NCI-H2107 (cell line): ENCODE results near the gene OAF.
"Not testable (repeated sequence)": the region's sequence is repeated elsewhere in the genome, so short reads cannot be mapped to it uniquely, and the experiment has no call there.

Experiments used
- DNase-seq: peaks from one replicate; lab custom pipeline; 2025; lab: John Stamatoyannopoulos, UW

OAF gene

GRCh38 chr11:120210626-120211521 lies at the start of gene OAF:
Gene OAF (plus strand): TSS chr11:120211032. CDS start chr11:120211280, 248 bp downstream.
- DNase-seq: peak; percentile 16

GRCh38 chr11:120167659-120168058 lies 43.2 kb upstream of the OAF start:
- DNase-seq: no peak

DNA sequence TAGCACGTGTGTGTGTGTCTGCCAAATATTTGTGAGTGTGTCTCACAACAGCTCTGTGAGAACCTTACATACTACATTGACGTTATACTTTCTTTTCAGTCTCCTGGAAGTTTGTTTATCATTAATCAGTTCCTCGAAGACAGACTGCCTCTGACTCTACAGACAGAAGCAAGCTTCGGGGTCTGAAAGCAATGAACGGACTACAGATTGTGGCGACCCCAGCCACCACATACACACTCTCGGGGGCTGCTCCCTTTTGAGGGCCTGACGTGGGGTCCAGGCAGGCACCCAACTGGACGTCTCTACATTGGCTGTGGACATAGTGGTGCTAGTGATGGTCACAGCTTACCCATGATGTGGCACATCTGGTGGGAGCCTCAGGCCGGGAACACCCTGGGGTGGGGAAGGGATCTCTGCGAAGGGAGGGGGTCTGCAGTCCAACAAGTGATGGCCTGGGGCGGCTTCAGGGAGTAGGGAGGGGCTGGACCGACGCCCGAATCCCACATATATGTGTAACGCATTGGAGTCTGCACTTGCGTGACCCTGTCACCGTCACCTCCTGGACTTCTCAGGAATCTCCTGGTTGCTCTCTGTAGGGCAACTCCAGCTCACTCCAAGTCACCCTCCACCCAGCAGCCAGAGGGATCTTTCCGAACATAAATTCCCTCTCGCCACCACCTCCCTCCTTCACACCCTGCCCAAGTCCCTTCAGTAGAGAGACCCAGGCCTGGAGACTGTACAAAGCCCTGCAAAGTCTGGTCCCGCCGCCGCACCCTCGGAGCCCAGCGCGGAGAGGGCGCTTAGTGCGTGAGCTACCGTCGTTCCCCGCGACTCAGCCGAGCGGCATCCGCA lies 42.5 kb upstream of the OAF start:
- no peak for DNase-seq

DNA sequence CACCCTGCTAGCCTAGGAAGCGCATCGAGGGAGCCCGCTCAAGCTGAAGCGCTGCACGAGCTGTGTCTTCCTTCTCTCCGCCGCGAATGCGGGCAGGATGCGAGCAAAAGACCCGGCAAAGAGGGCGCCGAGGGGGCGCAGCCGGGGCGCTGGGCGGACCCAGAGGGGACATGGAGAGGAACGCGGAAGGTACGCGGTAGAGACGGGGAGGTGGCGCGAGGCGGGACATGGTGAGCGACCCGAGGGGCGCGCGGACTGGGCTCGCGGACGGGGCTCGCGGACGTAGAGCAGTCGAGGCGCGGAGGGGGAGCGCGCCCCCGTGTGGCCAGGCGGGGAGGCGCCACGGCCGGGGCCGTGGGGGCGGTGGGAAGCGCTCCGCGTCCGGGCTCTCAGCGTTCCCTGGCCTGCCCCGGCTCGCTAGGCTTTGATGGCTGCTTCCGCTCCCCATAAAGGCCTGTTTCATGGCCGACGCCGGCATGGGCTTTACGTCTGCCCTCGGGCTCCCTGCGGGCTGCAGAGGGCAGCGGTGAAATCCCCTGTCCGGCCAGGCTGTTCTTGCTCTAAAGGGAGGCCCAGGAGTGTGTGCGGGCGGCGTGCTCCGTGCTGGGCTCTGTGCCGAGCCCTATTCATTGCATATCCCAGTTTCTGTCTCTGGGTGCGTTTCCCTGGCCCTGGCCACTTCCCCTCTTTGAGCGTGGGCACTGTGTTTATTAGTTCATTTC lies 41.7 kb upstream of the OAF start:
- no peak for DNase-seq

DNA sequence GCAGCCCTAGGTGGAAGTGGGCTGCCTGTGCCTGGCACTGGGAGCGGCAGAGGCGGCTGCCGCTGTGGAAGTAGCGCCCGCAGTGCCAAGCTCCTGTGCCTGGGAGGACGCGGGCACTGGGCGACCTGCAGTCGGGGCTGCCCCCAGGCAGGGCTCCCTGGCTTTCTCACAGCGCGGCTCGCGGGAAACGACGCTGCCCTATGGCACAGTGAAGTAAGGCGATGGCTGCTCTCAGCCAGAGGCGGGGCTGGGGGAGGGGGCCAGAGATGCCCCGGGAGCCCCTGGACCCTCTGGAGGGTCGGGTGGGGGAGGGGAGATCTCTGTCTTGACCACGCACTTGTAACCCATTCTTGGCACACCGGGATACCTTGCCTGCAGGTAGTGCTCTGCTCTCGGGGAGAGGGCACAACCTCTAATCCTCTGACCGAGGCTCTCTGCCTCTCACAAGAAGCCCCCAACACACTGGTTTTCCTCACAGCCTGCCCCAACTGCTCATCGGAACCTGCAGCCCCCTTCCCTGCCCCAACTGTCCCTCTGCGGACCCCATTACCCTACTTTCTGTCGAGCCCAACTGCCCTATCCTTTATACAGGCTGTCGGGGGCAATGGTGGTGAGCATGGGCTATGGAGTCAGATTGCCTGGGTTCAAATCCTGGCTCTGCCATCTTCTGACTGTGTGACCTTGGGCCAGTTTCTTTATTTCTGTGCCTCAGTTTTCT lies 40.7 kb upstream of the OAF start:
- DNase-seq: no peak

- DNase-seq: no peak
Observed at GRCh38 chr11:120170741-120171261, 40.0 kb upstream of the OAF start.

DNA sequence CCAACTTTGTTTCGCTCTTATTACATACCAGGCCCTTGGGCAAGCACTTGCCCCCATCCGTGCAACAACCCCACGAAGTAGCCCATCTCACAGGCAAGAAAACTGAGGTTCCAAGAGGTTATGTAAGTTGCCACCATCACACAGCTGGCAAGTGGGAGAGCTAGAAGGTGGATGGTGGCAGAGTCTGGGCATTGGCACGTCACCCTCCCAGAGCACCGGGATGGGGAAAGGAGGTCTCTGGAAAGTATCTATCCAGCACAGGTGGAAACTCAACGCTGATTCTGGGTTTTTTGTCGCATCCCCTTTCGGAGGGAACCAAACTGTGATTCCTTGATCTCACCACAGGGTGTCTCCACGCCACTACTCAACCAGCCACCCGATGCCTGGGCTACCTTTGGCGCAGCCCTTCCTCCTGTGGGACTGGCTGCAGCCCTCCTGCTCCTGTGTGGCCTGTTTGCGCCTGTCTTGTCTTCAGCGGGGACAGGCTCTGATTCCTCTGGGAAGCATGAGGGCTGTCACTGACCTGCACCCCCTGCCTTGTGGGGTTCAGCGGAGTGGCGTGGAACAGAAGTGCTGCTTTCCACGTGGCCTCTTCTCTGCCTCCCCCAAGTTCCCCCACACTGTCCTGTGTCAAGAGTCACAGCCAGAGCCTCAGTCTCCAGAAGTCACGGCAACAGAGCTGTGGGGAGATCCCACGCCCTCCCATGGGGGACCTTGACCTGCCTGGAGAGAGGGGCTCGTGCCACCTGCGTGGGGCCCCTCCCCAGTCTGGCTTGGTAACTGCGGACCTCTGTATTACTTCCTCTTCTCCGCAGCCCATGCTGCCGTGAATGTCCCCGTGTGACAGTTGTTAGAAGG lies 38.5 kb upstream of the OAF start:
- DNase-seq: peak; percentile 33

GRCh38 chr11:120173019-120173705 lies 37.7 kb upstream of the OAF start:
- no peak for DNase-seq

- no peak for DNase-seq
Observed at GRCh38 chr11:120173807-120174206, 37.0 kb upstream of the OAF start.

DNA sequence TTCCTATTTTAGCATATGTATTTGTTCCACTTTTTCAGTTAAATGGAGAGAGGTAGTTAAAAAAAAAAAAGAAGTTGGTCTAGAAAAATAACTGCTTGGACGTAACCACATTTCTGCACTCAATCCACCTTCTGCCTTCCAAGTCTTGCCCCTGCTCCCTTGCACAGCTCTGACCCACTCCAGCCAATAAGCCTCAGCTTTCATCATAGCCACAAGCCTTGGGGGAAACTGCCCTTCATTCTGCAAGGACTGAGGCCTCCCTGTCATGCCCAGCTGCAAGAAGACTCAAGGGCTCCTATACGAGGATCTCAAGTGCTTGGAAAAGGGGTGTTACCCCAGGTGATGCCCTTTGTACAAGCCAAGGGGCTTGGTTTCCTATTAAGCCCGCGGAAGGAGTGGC lies 36.0 kb upstream of the OAF start:
- DNase-seq: no peak

GRCh38 chr11:120178561-120179056 lies 32.2 kb upstream of the OAF start:
- DNase-seq: no peak

DNA sequence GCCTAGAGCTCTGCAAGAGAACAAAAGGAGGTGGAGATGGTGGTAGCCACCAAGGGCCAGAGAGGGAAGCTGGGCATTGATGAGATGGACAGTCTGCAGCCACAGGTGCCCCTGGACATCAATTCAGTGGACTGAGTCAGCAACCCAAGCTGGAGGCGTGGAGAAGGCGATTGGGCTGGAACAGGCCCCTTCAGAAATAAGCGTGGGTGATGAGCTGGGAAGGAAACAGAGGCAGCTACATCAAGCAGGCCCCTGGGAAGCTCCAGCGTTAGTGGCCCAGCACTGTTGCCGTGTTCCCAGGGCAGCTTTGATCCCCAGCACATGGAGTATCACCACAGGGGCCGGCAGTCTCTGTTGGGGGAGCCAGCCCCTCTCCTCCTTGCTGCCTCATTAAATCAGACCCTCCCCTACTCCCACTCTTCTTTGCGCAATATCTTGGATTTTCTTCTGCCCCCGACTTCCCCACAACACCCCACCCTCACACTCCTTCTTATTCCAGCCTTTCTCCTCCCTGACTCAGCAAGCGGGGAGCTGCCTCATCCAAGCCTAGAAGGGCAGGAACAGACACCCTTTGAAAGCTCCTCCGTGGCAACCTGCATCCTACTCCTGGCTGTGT lies 31.7 kb upstream of the OAF start:
- no peak for DNase-seq

DNA sequence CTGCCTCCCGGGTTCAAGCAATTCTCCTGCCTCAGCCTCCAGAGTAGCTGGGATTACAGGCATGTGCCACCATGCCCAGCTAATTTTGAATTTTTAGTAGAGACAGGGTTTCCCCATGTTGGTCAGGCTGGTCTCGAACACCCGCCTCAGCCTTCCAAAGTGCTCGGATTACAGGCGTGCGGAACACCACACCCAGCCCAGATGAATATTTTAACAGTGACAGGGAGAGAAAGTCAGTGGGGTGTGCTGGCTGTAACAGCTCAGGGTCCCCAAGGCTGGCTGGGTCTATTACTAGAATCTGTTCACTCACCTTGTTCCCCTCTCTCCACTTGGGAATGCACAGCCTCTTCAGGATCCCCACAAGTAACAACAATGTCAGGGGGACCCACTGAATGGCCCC lies 30.8 kb upstream of the OAF start:
- not testable (repeated sequence) for DNase-seq

DNA sequence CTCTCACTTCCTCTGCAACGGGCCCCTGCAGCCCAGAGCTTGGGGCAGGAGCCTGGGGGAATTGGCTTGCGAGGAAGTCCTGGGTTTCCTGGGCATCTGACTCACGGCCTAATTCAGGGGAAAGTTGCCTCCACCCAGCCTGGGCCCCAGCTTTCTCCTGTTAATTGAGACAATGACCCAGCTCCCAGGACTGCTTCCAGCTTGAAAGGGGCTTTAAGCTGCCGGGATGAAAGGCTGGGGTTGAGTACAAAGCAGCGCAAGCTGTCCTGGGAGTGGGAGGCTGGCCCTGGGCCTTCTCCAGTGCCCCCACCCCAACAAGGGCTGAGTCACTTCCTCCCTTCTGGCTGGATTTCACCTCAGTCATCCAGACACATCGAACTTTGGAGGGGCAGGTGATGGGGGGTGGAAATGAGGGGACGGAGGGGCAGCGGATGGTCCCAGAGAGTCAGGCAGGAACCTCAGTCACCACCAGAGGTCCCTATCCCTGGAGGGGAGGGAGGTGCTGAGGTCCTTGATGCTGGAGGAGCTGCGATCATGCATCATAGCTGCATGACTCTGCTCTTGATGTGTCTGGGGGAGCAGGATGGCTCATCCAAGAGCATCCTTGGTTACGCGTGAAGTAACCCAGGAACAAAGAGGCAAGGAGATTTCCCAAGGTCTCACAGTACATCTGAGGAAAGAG lies 30.1 kb upstream of the OAF start:
- no peak for DNase-seq

GRCh38 chr11:120181376-120181975 lies 29.4 kb upstream of the OAF start:
- DNase-seq: no peak

DNA sequence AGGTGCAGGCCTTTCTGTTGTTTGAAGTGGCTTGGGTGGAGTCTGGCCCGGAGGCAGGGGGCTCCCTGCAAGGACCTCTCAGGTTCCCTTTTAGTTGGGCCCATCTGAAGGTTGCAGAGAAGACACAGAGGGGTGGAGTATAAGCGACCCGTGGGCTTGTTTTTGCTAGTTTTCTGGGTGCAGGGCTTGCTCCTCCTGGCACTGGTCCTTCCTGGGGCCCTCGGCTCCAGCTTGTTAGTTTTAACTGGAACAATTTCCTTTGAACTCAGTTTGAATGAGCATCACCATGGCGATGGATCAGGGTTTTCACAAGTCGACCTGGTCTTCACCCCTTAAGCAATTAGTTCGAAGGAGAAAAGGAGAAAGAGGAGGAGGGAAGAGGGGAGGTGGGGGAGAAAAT lies 28.5 kb upstream of the OAF start:
- no peak for DNase-seq

- no peak for DNase-seq
Observed at GRCh38 chr11:120182790-120183491, 27.9 kb upstream of the OAF start.
